Measurements from ENCODE around the gene VCP. TPM values are rescaled to one million over a fixed set of nuclear protein-coding genes. Genes with fewer than 3 reads are reported as not detected.
"Not testable (repeated sequence)": the region's sequence is repeated elsewhere in the genome, so short reads cannot be mapped to it uniquely, and the experiment has no call there.

VCP gene
- total RNA-seq, 1 experiment from 2014 or later = 386 TPM

GRCh38 chr9:35060548-35061207 is 11.7 kb downstream of the VCP start:
- no peak for DNase-seq (ENCODE audit: low spot score)

- DNase-seq (ENCODE audit: low spot score) = no peak
Observed at GRCh38 chr9:35059438-35059837, 13.0 kb downstream of the VCP start.

- DNase-seq (ENCODE audit: low spot score) = no peak
Observed at GRCh38 chr9:35057271-35057620, 15.2 kb downstream of the VCP start.

GRCh38 chr9:35056571-35057270 is 15.7 kb downstream of the VCP start:
- DNase-seq (ENCODE audit: low spot score) = no peak

GRCh38 chr9:35054871-35055644 is 17.4 kb downstream of the VCP start:
- no peak for DNase-seq (ENCODE audit: low spot score)

DNA sequence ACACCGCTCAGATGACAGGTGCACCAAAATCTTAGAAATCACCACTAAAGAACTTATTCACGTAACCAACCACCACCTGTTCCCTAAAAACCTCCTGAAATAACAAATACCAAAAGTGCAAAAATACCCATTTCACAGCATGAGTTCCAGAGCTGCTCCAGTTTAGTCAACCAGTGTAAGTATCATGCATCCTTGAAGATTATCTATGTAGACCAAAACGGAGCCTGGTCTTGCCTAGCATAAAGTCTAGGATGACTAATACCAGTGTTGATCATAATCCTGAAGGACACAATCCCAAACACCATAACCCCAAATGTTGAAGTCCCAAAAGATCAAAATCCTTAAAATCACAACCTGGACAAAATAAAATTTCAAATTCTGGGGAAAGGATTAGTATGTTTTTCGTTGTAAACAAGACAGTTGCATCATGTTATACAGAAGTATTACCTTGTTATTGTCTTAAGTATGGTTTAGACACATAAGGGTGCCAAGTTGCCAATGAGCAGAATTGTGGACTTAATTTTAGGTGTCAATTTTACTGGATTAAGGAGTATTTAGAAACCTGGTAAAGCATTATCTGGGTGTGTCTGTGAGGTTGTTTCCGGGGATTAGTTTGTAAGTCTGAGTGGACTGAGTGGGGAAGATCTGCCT is 18.1 kb downstream of the VCP start:
- no peak for DNase-seq (ENCODE audit: low spot score)

GRCh38 chr9:35051069-35051967 is 21.1 kb downstream of the VCP start:
- peak; percentile 45 for DNase-seq (ENCODE audit: low spot score)

- DNase-seq (ENCODE audit: low spot score) = no peak
Observed at GRCh38 chr9:35048511-35048910, 23.9 kb downstream of the VCP start.

GRCh38 chr9:35044071-35044470 is 28.4 kb downstream of the VCP start:
- no peak for DNase-seq (ENCODE audit: low spot score)

GRCh38 chr9:35042891-35043545 is 29.4 kb downstream of the VCP start:
- DNase-seq (ENCODE audit: low spot score) = no peak

DNA sequence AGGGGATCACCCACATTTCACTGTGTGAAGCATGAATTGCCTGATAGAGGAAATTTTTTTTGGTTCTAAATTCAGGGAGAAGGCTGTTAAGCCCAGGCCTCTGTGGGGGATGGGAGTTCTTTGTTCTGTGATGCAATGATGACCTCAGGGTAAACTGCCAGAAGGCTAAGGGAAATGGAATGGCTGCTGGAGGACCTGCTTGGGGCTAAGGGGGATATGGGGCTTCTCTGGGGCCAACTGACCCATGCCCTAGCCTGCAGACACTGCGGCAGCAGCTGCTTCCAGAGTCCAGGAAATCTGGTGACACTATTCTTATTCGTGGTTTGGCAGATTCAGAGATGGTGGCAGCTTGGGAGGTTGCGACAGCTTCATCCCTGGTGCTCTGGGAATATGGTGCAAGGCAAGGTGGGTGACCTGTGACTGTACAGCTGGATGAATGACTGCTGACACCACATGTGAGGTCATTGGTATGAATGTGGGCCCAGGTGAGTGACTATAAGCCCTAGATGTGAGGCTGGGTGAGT is 30.3 kb downstream of the VCP start:
- DNase-seq (ENCODE audit: low spot score) = peak; percentile 14

- no peak for DNase-seq (ENCODE audit: low spot score)
Observed at GRCh38 chr9:35035851-35036701, 36.3 kb downstream of the VCP start.

- no peak for DNase-seq (ENCODE audit: low spot score)
Observed at GRCh38 chr9:35033101-35033500, 39.3 kb downstream of the VCP start.

- DNase-seq (ENCODE audit: low spot score) = no peak
Observed at GRCh38 chr9:35029852-35030251, 42.6 kb downstream of the VCP start.

- DNase-seq (ENCODE audit: low spot score) = no peak
Observed at GRCh38 chr9:35029241-35029640, 43.2 kb downstream of the VCP start.

DNA sequence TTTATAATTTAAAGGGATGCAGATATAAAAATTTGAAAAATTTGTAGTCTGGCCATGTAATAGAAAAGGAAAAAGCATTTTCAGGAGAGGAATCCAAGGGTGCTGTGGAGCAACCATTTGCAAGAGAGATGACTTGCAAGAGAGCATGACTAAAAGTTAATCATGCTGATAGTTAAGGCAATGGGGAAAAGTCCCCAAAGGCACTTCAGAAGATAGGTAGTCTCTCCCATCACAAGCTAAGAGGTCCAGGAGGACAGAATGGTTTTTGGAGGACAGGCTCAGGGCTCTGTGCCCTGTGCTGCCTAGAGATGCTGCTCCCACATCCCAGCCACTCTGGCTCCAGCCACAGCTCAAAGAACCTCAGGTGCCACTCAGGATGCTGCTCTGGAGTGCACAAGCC is 44.1 kb downstream of the VCP start:
- no peak for DNase-seq (ENCODE audit: low spot score)

DNA sequence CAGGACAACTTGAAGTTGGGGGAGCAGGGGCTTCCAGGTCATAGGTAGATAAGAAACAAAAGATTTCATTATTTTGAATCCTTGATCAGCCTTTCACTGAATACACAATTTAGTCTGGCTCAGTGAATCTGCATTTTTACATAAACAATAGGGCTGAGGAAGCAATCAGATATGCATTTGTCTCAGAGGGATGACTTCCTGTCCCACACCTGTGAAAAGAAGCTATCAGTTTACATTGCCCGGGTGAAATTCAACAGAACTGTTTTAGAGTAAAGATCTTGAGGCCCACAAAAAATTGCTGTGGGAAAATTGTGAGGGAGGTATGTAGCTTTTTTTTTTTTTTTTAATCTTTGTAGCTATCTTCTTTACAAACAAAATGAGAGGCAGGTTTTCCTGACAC is 44.6 kb downstream of the VCP start:
- DNase-seq (ENCODE audit: low spot score) = no peak

DNA sequence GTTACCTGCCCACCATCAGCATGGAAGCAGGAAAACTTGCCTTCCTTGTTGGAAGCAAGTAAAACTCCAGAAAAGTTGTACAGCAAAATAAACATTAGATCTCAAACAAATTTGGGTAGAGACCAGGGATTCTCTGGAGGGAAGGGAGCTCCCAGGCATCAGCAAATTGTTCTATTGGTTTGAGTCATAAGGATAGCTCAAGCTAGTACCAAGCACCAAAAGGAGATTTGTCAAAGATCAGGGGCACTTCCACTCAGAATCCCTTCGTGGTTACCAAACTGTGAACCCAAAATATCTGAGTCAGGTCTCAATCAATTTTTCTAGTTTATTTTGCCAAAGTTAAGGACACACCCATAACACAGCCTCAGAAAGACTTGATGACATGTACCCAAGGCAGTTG is 45.1 kb downstream of the VCP start:
- no peak for DNase-seq (ENCODE audit: low spot score)

DNA sequence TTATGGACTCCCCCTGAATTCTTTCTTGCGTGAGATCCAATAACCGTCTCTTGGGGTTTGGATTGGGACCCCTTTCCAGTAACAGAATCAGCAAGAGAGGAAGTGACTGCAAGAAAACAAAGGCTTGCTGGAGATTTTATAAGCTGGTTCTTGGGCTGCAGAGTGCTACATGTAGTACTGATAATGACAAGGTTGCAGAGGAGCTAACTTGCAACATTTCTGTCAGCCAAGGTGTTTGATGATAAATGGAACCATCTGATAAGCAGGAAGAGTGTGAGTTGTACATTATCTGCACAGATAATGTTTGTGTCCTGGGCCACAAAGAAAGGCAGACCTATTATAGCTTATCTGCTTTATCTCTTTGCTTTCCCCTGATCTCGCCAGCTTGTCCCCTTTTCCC is 45.8 kb downstream of the VCP start:
- DNase-seq (ENCODE audit: low spot score) = no peak

- not testable (repeated sequence) for DNase-seq (ENCODE audit: low spot score)
Observed at GRCh38 chr9:35023443-35023842, 49.0 kb downstream of the VCP start.
